LoVo (cell line): ENCODE data around the gene EP300.
"Not testable (repeated sequence)": the region's sequence is repeated elsewhere in the genome, so short reads cannot be mapped to it uniquely, and the experiment has no call there.

Experiments used
- DNase-seq: peaks from one replicate; pipeline ENCODE4 v3.0.0-alpha.2; 2016; ENCODE audit warnings: low spot score

Gene EP300

GRCh38 chr22:41152902-41153301, 60.5 kb downstream of the EP300 start:
- DNase-seq, result no peak

GRCh38 chr22:41157083-41157482, 64.7 kb downstream of the EP300 start:
- DNase-seq, result no peak

- DNase-seq, result no peak
These were observed 76.8 kb downstream of the EP300 start for GRCh38 chr22:41169157-41169556.

GRCh38 chr22:41171996-41172395, 79.6 kb downstream of the EP300 start:
- DNase-seq, result no peak

- no peak for DNase-seq
These were observed 83.2 kb downstream of the EP300 start for GRCh38 chr22:41175546-41175945.

GRCh38 chr22:41177040-41177621, 84.7 kb downstream of the EP300 start:
- DNase-seq, result no peak

GRCh38 chr22:41177622-41178424, 85.4 kb downstream of the EP300 start:
- no peak for DNase-seq

- DNase-seq, result no peak
These were observed 86.1 kb downstream of the EP300 start for GRCh38 chr22:41178425-41178975.

- not testable (repeated sequence) for DNase-seq
These were observed 88.0 kb downstream of the EP300 start for GRCh38 chr22:41180362-41180761.

- DNase-seq, result no peak
These were observed 88.5 kb downstream of the EP300 start for GRCh38 chr22:41180926-41181325.

- peak; percentile 73 for DNase-seq
These were observed 89.2 kb downstream of the EP300 start for GRCh38 chr22:41181349-41182241.

- no peak for DNase-seq
These were observed 92.3 kb downstream of the EP300 start for GRCh38 chr22:41184679-41185078.

- DNase-seq, result no peak
These were observed 99.1 kb downstream of the EP300 start for GRCh38 chr22:41191467-41191866.

GRCh38 chr22:41193829-41194228, 101.4 kb downstream of the EP300 start:
- DNase-seq, result no peak

GRCh38 chr22:41197038-41197972, 104.9 kb downstream of the EP300 start:
- DNase-seq, result peak; percentile 84

- peak; percentile 28 for DNase-seq
These were observed 105.7 kb downstream of the EP300 start for GRCh38 chr22:41198027-41198580.

- DNase-seq, result no peak
These were observed 108.7 kb downstream of the EP300 start for GRCh38 chr22:41201141-41201540.

- DNase-seq, result no peak
These were observed 110.7 kb downstream of the EP300 start for GRCh38 chr22:41203118-41203517.

GRCh38 chr22:41204066-41204465, 111.7 kb downstream of the EP300 start:
- no peak for DNase-seq

- peak; percentile 96 for DNase-seq
These were observed 112.9 kb downstream of the EP300 start, which contains the start of gene L3MBTL2 for GRCh38 chr22:41204992-41205900. Gene L3MBTL2 (plus strand): TSS chr22:41205312. CDS start chr22:41205363, 51 bp downstream.
